Activated naive CD4-positive, alpha-beta T cell treated with anti-CD3 and anti-CD28 coated beads, Interleukin-2, amount 50 U/mL, for 16 hours (primary cell): ENCODE data around the gene CDH22.

Source experiments
- DNase-seq: peaks from one replicate; pipeline ENCODE4 v3.0.0-alpha.2; 2020

CDH22 gene

GRCh38 chr20:46265539-46265938 is 42.8 kb downstream of the CDH22 start:
- no peak for DNase-seq

DNA sequence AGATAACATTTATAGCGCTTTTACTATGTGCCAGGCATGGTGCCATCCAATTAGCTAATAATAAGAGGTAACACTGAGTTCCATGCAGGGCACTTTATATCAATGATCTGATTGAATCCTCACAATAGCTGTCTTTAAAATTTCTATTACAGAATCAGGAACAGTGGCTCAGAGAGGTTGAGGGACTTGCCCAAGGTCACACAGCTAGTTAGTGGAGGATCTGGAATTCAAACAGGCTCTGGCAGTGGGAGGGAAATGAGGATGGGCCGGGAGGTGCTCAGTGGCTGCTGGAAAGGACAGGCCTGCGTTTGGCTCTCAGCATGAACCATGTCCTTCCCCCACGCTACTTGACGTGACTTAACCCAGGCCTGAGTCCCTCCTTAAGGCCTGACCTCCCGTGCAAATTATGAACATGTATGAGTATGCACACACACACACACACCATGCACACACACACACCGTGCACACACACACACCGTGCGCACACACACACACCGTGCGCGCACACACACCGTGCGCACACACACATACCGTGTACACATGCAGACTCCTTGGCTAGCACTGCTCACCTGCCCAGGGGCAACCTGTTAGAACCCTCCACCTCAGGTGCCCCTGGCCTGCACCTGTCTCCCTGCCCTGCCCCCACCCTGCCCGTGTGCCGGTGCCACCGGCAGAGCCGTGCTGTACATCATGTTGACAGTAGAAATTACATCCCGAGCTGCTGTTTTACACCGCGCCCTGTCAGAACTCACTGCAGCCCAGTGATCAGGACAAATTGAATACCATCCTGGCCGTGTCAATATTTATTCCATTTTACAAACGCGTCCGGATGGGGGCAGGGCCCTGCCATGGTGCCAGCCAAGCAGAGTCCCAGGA is 43.7 kb downstream of the CDH22 start:
- no peak for DNase-seq

DNA sequence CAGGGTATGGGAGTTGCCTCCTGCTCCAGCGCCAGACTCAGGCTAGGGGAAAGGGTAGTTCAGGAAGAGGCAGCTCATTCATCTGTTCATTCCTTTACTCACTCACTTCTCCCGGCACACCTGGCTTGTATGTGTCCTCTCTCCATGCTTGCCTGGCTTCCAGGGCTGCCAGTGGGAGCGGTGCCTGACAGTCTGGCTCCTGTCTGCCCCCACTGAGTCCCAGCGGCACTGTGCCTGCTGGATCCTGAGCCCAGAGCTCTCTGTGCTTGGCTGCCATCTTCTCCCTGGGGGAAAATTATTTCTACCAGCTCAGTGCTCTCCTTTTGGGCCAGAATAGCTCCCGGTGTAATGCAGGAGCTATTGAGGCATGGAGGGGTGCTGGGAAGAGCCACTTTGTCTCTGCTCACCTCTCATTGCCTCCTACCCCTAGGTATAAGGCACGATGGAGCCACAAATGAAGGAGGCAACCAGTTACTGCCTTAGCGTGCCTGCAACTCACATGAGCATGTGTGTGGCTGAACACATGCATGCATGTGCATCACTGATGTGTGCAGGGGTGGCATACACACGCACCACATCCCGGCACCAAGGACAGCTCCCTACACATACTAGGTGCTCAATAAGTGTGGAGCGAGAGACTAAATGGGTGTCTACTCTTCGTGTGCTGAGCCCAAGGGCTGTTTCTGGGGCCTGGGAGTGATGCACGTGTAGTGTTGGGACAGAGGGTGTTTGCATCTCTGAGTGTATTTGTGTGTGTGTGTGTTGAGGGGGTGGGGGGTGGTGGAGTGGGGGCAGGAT is 46.6 kb downstream of the CDH22 start:
- DNase-seq: no peak

- DNase-seq: no peak
Observed at GRCh38 chr20:46260936-46261454, 47.3 kb downstream of the CDH22 start.

GRCh38 chr20:46260480-46260879 is 47.8 kb downstream of the CDH22 start:
- no peak for DNase-seq

GRCh38 chr20:46259260-46259859 is 48.9 kb downstream of the CDH22 start:
- DNase-seq: no peak

DNA sequence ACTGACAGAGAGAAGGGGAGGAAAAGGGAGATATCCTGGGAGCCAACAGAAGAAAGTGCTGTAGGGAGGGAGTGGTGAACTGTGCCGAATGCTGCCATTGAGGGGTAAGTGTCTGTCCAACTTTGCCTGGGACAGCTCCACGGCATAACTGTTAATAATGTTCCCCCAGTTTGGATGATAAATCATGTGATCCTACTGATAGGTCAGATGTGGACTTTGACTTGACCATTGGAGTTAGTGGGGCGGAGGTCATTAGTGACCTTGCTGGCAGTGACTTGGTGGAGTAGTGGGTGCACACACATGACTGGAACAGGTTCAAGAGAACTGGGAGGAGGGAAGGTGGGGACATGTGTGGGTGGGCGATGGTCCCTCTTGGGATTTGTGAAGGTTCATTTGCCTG is 50.4 kb downstream of the CDH22 start:
- DNase-seq: no peak

DNA sequence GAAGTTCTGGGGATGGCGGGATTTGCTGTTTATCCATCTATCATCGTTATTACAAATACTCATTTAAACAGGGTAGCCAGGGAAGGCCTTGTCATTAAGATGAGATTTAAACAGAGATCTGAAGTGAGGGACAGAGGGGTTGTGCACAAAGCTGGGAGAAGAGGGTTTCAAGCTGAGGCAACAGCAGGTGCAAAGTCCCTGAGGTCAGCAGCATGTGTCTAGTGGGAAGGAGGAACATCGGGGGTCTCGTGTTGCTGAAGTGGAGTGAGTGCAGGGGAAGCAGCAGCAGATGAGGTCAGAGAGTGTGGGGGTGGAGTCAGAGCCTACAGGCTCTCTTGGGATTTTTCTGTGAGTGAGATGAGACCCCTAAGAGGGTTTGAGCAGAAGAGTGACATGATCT is 52.0 kb downstream of the CDH22 start:
- DNase-seq: no peak

DNA sequence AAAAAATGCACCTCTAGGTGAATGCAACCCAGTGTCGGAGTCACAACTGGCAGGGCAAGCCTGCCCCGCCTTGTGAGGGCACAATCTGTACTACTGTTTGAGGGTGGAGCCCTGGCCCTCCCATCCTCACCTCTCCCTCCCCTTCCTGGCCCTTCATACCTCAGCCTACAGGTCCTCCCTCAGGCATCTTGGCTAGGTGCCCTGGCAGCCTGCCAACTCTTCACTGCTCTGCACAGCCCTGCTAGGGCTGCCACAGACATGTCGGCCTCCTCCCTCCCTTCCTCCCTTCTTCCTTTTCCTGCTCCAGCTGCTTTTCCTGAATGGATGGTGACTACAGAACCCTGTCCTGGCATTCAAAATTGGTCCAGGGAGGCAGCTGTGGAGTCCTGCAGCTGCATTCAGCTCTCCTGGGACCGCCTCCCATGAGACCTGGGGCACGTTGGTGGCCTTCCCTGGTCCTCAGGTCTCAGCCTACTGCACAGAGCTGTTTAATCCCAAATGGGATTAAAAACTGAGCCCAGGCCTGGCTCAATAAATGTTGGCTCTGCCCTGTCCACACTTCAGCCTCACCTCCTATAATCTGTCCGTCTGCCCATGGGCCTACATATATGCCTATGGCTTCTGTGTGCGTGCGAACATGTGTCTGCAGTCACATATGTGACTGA is 52.7 kb downstream of the CDH22 start:
- no peak for DNase-seq

DNA sequence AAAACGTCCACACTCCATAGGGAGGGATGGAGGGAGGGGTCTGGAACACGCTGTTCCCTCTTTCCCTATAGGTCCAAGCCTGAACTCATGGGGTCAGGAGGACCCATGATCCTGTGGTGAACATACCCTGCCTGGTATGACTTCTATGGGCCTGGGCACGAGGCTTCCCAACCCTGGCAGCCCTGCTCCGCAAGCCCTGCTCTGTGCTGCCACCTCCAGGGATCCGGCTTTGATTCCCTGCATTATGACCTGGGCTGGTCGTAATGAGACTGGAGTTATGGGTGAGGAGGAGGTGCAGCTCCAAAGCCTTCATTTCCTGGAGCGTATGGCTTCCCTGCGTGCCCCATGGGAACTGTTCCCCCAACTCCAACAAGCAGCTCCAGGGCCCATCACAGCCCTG is 54.9 kb downstream of the CDH22 start:
- DNase-seq: no peak

DNA sequence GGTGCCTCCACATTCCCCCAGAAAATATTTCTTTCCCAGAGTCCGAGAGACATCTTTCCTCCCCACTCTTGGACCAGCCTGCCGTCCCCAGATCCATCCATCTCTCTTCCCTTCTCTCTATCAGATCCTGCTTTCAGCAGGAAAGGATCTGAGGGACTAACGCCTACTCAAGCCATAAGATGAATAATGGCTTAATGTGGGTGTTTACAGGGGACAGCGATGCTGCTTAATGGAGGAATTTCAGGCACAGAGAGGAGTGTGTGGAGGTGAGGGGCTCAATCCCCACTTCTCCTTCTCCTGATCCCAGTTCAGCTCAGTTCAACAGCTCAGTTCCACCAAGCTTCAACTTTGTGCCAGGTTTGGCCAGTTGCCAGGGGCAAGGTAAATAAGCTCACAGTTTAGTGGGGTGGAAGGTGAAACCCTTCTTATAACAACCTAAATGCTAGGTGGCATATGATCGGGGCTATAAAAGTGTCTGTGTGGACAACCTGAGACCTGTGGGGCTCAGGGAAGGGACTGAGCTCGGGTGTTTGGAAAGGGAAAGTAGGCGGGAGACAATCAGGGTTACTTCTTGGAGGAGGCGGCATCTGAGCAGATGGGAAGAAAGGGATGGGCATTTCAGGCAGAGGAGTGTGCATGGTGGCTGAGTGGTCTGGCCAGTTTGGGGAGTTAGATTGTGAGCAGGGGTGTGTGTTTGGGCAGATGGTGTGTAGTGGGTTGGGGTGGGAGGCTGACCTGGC is 55.8 kb downstream of the CDH22 start:
- DNase-seq: no peak

DNA sequence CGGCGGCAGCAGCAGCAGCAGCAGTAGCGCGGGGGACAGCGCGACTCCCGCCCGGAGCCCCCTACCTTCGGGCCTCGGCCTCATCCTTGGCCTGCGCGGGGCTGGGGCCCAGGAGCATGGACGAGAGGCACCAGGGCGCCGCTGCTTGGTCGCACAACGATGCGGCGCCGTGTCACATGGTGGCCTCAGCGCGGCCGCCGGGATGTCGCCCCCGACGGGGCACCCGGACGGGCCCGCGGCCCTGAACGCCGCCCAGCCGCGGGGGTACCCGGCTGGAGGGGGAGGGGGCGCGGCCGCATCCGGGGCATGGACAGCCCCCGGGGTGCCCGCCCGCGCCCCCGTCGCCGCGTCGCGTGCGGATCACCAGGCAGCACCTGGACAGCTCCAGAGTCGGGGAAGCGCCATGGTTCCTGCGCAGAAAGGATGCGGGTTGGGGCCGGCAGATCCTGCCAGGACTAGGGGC is 57.1 kb downstream of the CDH22 start:
- DNase-seq: no peak

- no peak for DNase-seq
Observed at GRCh38 chr20:46250772-46251171, 57.5 kb downstream of the CDH22 start.

DNA sequence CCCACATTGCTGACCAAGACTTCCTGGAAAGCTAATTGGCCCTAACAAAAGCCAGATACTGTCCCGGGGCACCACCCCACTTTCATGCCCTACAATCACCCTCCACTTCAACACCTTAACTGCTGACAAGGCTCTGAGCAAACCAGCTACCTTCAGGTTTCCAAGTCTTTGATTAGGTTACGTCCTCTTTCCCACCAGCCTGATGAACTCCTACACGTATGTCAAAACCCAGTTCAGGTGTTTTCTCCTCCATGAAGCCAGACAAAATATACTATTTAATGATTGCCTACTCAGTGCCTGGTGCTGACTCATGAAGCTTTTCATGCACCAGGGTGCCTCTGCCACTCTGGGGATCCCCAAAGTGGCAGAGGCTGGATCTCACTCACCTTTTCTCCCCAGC is 58.6 kb downstream of the CDH22 start:
- DNase-seq: no peak

DNA sequence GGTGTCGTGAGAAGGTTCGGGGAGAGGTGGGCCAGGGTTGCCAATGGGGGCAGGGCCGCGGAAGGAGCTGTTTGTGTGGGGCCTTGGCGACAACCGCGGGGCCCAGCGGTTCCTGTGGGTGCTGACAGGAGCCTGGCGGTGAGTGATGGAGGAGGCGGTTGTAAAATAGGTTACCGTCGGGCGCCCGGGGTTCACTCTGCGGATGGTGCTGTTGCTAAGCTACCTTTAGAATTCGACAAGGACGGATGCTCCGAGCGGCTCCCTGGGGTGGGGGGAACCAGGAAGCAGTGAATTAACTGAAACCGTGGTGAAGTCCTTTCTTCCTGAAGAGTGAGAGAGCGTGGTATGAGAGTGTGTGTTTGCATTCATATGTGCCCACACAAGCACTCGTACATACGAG is 61.7 kb downstream of the CDH22 start:
- no peak for DNase-seq

DNA sequence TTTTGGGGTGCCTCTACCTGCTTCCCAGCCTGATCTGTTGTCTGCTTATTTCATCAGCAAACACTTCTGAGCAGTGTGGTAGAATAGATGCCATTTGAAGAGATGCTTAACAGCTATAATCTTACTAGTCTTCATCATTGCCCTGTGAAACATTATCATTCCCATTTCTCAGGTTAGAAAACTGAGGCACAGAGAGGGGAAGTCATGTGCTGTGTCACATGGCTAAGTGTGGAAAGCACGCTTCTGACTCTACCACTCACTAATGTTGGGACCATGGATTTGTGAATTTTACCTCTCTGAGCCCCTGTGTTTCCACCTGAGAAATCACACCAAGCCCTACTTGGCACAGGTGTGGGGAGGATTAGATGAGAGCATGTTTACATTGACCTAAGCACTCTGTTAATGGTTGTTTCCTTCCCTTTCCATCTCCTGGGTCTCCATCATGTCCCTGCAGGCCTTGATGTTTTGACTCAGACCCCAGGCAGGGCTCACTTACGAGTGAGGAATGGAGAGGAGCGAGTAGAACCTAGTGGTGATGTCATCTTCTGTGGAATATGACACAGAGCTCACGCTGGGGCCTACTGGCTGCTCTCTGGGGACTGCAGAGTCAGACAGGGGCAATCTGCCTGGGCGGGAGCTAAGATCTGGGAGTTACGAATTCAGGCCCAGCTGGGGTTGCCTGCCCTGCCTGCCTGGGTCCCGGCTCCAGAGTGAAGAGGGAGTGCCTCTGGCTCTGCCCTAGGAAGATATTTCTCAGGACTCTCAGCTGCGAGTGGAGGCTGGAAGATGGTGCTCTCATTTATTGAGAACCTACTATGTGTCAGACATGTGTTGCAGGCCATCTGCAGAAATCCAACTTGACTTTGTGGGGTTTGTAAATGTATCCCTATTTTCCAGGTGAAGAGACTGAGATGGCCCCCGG is 64.3 kb downstream of the CDH22 start:
- no peak for DNase-seq

GRCh38 chr20:46242390-46242789 is 65.9 kb downstream of the CDH22 start:
- DNase-seq: no peak

GRCh38 chr20:46240881-46241280 is 67.4 kb downstream of the CDH22 start:
- no peak for DNase-seq

- DNase-seq: no peak
Observed at GRCh38 chr20:46240065-46240464, 68.2 kb downstream of the CDH22 start.

GRCh38 chr20:46237736-46238135 is 70.6 kb downstream of the CDH22 start:
- no peak for DNase-seq

DNA sequence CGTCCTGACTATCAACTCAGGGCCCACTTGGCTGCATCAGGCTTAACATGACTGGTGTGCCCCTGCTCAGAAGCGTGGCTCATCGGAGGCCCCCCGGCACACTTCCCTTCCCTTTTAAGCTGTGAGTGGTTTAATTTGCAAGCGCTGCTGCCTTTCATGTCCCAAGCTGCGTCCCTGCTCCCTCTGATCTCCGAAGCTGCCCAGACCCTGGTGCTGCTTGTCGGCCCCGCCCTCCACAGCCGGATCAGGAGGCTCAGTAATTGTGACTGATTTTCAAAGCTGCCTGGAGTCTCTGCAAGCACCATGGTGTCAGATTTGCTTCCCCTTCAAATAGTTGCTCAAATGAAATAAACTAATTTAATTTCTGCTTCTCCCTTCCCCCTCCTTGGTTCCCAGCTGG is 71.1 kb downstream of the CDH22 start:
- DNase-seq: no peak
